Stimulated activated CD4-positive, alpha-beta T cell treated with anti-CD3 and anti-CD28 coated beads, Interleukin-4, amount 100 ng/mL, for 48 hours (primary cell): ENCODE data around the gene CEACAM7.

ENCODE experiments used
- DNase-seq, 2 donors: peaks; one replicate each; pipeline ENCODE4 v3.0.0-alpha.2; 2020; ENCODE audit warnings: low read depth in 2 of 2

The CEACAM7 gene

DNA sequence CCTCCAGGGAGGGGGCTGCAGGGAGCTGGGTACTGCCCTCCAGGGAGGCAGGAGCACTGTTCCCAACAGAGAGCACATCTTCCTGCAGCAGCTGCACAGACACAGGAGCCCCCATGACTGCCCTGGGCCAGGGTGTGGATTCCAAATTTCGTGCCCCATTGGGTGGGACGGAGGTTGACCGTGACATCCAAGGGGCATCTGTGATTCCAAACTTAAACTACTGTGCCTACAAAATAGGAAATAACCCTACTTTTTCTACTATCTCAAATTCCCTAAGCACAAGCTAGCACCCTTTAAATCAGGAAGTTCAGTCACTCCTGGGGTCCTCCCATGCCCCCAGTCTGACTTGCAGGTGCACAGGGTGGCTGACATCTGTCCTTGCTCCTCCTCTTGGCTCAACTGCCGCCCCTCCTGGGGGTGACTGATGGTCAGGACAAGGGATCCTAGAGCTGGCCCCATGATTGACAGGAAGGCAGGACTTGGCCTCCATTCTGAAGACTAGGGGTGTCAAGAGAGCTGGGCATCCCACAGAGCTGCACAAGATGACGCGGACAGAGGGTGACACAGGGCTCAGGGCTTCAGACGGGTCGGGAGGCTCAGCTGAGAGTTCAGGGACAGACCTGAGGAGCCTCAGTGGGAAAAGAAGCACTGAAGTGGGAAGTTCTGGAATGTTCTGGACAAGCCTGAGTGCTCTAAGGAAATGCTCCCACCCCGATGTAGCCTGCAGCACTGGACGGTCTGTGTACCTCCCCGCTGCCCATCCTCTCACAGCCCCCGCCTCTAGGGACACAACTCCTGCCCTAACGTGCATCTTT lies 12.5 kb upstream of the CEACAM7 start:
- DNase-seq: no peak

DNA sequence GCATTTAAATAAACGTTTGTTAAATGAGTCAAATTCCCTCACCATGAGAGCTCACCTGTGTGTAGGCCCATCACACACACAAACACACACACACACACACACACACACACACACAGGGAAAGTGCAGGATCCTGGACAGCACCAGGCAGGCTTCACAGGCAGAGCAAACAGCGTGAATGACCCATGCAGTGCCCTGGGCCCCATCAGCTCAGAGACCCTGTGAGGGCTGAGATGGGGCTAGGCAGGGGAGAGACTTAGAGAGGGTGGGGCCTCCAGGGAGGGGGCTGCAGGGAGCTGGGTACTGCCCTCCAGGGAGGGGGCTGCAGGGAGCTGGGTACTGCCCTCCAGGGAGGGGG lies 11.9 kb upstream of the CEACAM7 start:
- DNase-seq: no peak

DNA sequence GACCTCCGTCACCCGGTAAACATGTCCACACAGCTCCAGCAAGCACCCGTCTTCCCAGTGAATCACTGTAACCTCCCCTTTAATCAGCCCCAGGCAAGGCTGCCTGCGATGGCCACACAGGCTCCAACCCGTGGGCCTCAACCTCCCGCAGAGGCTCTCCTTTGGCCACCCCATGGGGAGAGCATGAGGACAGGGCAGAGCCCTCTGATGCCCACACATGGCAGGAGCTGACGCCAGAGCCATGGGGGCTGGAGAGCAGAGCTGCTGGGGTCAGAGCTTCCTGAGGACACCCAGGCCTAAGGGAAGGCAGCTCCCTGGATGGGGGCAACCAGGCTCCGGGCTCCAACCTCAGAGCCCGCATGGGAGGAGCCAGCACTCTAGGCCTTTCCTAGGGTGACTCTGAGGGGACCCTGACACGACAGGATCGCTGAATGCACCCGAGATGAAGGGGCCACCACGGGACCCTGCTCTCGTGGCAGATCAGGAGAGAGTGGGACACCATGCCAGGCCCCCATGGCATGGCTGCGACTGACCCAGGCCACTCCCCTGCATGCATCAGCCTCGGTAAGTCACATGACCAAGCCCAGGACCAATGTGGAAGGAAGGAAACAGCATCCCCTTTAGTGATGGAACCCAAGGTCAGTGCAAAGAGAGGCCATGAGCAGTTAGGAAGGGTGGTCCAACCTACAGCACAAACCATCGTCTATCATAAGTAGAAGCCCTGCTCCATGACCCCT lies 11.3 kb upstream of the CEACAM7 start:
- no peak for DNase-seq

DNA sequence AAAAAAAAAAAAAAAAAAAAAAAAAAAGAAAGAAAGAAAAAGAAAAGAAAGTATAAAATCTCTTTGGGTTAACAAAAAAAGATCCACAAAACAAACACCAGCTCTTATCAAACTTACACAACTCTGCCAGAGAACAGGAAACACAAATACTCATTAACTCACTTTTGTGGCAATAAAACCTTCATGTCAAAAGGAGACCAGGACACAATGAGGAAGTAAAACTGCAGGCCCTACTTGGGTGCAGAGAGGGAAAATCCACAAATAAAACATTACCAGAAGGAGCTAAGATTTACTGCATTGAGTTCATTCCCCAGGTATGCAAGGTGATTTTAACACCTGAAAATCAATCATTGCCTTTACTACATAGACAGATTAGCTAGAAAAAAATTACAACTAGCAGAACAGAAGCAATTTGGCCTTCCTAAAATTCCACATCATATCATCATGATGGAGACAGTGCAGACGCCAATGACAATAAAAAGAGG lies 10.7 kb upstream of the CEACAM7 start:
- DNase-seq: no peak

DNA sequence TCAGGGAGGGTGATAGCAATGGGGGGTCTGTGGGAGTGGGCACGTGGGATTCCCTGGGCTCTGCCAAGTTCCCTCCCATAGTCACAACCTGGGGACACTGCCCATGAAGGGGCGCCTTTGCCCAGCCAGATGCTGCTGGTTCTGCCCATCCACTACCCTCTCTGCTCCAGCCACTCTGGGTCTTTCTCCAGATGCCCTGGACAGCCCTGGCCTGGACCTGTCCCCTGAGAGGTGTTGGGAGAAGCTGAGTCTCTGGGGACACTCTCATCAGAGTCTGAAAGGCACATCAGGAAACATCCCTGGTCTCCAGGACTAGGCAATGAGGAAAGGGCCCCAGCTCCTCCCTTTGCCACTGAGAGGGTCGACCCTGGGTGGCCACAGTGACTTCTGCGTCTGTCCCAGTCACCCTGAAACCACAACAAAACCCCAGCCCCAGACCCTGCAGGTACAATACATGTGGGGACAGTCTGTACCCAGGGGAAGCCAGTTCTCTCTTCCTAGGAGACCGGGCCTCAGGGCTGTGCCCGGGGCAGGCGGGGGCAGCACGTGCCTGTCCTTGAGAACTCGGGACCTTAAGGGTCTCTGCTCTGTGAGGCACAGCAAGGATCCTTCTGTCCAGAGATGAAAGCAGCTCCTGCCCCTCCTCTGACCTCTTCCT lies 9.3 kb upstream of the CEACAM7 start:
- DNase-seq: no peak

DNA sequence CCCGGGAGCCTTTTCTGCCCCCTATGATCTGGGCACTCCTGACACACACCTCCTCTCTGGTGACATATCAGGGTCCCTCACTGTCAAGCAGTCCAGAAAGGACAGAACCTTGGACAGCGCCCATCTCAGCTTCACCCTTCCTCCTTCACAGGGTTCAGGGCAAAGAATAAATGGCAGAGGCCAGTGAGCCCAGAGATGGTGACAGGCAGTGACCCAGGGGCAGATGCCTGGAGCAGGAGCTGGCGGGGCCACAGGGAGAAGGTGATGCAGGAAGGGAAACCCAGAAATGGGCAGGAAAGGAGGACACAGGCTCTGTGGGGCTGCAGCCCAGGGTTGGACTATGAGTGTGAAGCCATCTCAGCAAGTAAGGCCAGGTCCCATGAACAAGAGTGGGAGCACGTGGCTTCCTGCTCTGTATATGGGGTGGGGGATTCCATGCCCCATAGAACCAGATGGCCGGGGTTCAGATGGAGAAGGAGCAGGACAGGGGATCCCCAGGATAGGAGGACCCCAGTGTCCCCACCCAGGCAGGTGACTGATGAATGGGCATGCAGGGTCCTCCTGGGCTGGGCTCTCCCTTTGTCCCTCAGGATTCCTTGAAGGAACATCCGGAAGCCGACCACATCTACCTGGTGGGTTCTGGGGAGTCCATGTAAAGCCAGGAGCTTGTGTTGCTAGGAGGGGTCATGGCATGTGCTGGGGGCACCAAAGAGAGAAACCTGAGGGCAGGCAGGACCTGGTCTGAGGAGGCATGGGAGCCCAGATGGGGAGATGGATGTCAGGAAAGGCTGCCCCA lies 8.5 kb upstream of the CEACAM7 start:
- no peak for DNase-seq

DNA sequence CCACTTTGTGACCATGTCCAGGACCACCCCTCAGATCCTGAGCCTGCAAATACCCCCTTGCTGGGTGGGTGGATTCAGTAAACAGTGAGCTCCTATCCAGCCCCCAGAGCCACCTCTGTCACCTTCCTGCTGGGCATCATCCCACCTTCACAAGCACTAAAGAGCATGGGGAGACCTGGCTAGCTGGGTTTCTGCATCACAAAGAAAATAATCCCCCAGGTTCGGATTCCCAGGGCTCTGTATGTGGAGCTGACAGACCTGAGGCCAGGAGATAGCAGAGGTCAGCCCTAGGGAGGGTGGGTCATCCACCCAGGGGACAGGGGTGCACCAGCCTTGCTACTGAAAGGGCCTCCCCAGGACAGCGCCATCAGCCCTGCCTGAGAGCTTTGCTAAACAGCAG lies 7.7 kb upstream of the CEACAM7 start:
- DNase-seq: no peak

DNA sequence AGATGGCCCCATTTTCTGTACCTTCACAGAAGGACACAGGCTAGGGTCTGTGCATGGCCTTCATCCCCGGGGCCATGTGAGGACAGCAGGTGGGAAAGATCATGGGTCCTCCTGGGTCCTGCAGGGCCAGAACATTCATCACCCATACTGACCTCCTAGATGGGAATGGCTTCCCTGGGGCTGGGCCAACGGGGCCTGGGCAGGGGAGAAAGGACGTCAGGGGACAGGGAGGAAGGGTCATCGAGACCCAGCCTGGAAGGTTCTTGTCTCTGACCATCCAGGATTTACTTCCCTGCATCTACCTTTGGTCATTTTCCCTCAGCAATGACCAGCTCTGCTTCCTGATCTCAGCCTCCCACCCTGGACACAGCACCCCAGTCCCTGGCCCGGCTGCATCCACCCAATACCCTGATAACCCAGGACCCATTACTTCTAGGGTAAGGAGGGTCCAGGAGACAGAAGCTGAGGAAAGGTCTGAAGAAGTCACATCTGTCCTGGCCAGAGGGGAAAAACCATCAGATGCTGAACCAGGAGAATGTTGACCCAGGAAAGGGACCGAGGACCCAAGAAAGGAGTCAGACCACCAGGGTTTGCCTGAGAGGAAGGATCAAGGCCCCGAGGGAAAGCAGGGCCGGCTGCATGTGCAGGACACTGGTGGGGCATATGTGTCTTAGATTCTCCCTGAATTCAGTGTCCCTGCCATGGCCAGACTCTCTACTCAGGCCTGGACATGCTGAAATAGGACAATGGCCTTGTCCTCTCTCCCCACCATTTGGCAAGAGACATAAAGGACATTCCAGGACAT lies 7.0 kb upstream of the CEACAM7 start:
- DNase-seq: no peak

DNA sequence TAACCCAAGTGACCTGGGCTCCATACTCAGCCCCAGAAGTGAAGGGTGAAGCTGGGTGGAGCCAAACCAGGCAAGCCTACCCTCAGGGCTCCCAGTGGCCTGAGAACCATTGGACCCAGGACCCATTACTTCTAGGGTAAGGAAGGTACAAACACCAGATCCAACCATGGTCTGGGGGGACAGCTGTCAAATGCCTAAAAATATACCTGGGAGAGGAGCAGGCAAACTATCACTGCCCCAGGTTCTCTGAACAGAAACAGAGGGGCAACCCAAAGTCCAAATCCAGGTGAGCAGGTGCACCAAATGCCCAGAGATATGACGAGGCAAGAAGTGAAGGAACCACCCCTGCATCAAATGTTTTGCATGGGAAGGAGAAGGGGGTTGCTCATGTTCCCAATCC lies 6.1 kb upstream of the CEACAM7 start:
- DNase-seq: no peak

DNA sequence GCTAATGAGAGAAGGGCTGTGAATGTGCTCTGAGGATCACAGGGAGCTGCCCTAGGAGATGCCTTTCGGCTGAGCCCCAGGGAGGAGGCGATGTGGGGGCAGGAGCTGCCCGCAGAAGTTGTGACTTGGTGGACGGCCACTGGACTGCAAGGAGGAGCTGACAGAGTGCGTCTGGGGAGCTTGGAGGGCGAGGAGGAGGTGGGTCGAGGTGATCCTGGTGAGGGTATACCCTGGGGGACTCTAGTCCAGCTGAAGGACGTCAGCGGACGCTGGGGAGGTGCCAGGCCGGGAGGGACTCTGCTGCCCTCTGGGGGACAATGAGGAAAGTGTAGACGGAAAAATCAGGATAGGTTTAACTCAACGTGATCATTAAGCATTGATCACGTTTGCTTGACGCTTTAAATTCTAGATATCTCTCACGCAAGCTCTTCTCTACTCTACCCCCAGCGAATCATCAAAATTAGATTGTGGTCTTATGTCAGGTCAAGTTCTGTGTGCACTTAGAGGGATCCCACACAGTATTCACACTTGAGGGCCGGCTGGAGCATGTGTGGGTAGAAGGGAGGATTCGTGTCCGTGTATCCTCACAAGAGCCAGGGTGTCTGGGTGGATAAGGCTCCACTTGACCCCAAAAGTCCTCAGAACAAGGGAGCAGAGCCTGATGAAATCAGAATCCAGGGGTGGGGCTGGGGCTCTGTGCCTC lies 3.3 kb upstream of the CEACAM7 start:
- peak in 1 of 2 donors; percentile 22 for DNase-seq

DNA sequence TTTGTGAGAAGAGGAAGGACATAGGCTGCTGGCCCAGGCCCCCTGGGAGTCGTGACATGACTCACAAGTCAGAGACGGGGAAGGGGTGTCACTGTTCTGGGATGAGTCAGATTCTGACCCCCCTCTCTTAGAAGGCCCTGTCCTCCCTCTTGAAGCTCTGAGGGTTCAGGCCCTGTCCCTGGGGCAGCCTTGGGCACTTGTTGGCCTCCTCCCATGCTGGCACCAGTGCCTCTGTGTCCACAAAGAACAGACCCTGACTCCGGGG lies 2.7 kb upstream of the CEACAM7 start:
- no peak for DNase-seq

DNA sequence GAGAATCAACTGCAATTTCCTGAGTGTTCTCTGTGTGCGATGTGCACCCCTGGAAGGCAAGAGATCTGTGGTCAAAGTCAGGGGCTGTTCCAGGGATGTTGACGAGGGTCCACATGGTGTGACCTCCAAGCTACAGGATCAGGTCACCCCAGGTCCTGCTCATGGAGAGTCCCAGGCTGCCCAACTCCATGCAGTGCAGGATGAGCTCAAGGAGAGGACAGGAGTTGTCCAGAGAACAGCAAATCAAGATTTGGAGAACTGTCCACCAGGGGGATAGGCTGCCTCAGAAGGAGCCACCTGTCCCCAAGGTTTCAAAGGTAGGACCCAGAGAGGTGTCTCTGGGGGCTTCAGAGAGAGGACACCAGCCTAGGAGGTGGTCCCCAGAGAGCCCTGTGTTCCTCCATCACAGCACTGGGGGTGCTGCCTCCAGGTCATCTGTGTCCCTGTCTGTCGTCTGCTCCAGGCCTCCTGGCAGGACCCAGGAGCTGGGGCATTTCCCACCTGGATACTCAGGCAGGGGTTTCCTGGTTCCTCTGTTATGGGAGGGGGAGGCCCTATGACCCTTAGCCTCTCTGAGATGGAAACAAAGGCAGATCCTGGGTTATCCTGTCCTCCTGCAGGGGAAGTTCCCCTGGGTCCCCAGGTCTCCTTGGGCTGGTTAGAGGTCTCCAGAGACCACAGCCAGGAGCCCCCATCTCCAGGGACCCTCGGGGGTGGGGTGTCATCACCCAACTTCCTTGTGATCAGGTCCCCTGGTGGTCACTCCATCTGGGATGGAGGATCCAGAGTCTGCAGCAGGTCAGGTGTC lies 2.1 kb upstream of the CEACAM7 start:
- no peak for DNase-seq

DNA sequence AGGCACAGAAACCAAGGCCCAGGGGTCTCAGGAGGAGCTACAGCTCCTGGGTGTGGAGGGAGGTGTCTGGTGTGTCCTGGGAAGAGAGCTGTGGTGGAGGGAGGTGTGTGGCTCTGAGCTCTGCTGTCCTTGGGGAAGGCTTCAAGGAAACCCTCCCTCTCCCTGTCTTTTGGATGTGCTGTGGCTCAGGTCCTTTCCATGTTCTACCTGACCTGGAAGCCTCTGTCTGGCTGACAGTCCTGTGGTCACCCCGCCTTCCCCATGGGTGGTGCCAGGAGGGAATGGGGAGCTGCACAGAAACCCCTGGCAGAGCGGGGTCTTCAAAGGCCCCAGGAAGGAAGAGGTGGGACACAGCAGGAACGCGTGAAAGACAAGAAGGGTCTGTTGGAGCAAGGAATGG lies 617 bp upstream of the CEACAM7 start:
- no peak for DNase-seq

DNA sequence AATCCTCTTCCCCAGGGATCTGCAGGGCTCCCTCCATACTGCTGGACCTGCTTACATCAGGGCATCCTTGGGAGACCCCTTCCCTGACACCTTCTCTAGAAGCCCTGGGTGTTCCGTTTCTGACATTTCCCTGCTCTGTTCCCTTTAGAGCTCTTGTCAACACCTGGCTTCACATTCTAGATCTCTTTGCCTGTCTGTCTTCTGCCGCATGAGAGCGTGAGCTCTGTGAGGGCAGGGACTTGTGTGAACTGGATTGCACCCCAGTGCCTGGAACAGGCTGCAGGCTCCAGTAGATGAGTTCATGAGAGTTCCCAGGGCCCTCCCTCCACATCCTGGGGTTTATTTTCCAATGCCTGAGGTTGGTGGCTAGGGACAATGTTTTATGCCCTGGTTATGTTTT lies 651 bp downstream of the CEACAM7 start:
- DNase-seq: no peak

DNA sequence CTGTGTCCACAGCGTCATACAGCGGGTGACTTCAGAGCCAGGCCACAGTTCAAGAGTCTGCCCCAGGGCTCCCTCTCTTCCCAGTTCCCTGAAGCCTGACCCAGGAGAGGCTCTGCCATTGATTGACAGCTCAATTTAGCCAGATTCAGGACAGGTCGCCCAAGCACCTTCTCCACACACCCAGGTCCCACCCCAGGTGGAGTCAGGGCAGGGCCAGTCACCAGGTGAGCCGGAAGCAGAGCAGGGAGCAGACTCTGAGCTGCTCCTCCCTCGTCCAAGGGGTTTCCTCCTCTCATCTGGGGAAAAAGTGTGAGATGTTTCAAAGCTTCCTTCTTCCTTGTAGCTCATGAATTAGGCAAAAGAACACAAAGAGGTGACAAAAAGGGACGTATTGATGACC lies 5.6 kb downstream of the CEACAM7 start:
- DNase-seq: no peak

DNA sequence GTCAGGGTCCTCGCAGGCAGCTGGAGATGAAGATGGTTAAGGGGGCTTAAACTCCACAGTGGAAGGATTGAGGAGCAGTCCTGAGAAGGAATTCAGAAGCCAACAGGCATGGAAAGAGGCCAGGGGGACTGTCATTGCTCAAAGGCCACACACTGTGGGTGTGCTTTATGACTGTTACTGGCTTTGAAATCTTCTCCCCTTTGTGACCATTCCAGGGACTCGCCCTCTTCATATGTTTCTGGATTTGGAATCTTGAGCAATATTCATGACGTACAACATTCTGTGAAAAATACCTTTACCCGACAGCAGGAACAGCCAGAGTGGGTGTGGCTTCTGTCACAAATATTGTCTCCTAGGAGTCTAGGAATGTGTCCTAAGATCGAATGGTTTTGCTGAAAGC lies 16.6 kb downstream of the CEACAM7 start:
- no peak for DNase-seq

DNA sequence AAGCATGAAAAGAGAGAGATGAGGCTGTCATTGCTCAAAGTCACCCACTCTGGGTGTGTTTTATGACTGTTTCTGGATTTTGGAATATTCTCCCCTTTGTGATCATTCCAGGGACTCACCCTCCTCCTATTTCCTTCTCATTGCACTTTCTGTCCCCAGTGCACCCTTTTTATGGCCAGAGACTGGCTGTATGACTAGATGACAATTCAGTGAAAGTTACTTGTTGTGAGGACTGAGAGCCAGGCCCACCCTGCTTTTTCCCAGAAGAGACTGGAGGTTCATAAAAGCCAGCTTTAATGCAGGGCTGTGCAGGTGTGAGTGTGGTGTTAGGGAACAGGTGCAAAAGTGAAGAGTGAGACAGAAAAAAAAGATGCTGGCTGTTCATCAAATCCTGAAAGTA lies 17.3 kb downstream of the CEACAM7 start:
- no peak for DNase-seq

DNA sequence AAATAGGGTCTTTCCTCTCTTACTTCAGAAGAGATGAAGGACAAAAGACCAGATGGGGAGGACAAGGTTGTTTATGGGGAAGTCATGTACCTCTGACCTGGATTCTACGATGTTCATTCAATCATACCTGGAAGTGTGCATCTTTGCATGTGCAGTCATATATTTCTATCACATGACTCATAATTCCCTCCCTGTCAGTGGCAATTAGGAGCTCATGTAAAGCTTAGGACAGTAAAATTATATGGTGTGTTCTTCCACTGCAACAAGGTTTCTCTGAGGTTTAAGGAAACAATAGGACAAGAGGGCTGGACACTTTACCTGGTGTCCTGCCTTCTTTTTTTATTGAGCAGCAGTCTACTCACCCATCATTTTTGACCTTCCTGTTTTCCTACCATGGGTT lies 19.8 kb downstream of the CEACAM7 start:
- DNase-seq: no peak

DNA sequence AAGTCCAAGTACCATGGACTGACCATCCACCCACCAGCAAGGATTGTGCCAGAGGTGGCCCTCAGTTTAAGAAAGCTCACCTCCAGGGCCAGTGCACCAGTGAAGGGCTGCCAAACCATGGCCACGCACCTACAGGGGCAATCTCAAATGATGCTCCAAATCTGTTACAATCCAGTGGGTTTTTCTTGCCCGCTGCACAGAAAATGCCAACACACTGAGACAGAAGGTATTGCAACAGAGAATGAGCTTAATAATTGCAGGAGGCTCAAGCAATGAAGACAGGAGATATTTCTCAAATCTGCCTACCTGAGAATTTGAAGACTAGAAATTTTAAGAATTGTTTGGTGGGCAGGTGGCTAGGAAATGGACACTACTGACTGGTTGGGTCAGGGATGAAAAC lies 22.0 kb downstream of the CEACAM7 start:
- no peak for DNase-seq

DNA sequence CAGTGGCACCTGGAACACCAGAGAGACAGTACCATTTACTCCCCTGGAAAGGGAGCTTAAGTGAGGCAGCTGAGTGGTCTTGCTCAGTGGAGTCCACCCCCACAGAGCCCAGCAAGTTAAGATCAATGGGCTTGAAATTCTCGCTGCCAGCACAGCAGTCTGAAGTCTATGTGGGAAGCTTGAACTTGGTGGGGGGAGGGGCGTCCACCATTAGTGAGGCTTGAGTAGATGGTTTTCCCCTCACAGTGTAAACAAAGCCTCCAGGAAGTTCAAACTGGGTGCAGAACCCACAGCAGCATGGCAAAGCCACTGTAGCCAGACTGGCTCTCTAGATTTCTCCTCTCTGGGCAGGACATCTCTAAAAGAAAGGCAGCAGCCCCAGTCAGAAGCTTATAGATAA lies 30.9 kb downstream of the CEACAM7 start:
- DNase-seq: no peak
